Neural cell (in vitro differentiated cells): ENCODE results near the gene SPATA2L.

Experiments
- EP300 ChIP-seq: fragments of 450-650 bp; conservative IDR thresholded peaks from 2 replicates; pipeline ENCODE4 v1.6.1; 2014; ENCODE audit warnings: antibody characterized with exemption, mild to moderate bottlenecking, moderate library complexity; ENCODE audit not compliant: poor library complexity, severe bottlenecking
- POLR2AphosphoS5 ChIP-seq: IDR thresholded peaks from 2 replicates; pipeline ENCODE4 v1.6.1; 2012
- RAD21 ChIP-seq: fragments of 450-650 bp; conservative IDR thresholded peaks from 2 replicates; pipeline ENCODE4 v1.6.1; 2014; ENCODE audit warnings: antibody characterized with exemption, mild to moderate bottlenecking, moderate library complexity
- TF ChIP-seq, protein P1 (sequence below): fragments of 450-650 bp; IDR thresholded peaks from 2 replicates; pipeline ENCODE4 v1.5.1; 2014; ENCODE audit warnings: antibody characterized with exemption, mild to moderate bottlenecking, moderate library complexity; ENCODE audit not compliant: poor library complexity, severe bottlenecking

DNA sequence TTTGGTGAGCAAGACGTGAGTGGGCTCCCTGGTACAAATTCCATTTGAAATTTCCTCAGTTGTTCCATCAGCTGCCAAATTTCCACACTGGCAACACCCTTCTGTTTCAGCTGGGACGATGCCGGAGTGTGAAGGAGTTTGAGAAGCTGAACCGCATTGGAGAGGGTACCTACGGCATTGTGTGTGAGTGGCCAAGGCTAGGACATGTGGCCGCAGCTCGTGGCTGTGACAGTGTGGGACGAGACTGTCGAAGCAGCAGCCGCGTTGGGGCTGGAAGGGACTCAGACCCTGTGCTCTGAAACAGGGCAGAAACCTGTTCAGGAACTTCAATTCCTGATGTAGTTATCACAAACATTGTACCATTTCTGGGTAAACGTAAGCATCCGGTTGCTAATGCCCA, 12.4 kb downstream of the SPATA2L start:
- TF ChIP-seq POLR2AphosphoS5, result no peak
- TF ChIP-seq, protein P1, sequence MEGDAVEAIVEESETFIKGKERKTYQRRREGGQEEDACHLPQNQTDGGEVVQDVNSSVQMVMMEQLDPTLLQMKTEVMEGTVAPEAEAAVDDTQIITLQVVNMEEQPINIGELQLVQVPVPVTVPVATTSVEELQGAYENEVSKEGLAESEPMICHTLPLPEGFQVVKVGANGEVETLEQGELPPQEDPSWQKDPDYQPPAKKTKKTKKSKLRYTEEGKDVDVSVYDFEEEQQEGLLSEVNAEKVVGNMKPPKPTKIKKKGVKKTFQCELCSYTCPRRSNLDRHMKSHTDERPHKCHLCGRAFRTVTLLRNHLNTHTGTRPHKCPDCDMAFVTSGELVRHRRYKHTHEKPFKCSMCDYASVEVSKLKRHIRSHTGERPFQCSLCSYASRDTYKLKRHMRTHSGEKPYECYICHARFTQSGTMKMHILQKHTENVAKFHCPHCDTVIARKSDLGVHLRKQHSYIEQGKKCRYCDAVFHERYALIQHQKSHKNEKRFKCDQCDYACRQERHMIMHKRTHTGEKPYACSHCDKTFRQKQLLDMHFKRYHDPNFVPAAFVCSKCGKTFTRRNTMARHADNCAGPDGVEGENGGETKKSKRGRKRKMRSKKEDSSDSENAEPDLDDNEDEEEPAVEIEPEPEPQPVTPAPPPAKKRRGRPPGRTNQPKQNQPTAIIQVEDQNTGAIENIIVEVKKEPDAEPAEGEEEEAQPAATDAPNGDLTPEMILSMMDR, result no peak
- no peak for TF ChIP-seq EP300
- no peak for TF ChIP-seq RAD21
